Measurements from ENCODE around the gene SLC31A2. TPM values are rescaled to one million over a fixed set of nuclear protein-coding genes. Genes with fewer than 3 reads are reported as not detected.

The SLC31A2 gene
- total RNA-seq, 2 experiments from 2014 or later: 4.8 to 5.4 TPM

GRCh38 chr9:113164536-113165300, 13.9 kb downstream of the SLC31A2 start:
- CTCF ChIA-PET: no interaction called here
- no peak overlapping the region for H3K27ac ChIP-seq (ENCODE audit: low read depth in 1 of 2, low read length in 2 of 2)
- TF ChIP-seq CTCF (IDR thresholded peaks at IDR 0.05): no peak
- Mint-ChIP-seq H3K4me1 (ENCODE audit: low read depth) (no peaks in the 10 kb centered on the region), H3K4me3 (no peak overlapping the region), H3K27ac (no peak overlapping the region), H3K36me3 (ENCODE audit: low read depth) (peaks cover 85% of the 10 kb centered on the region), H3K9me3 (no peaks in the 10 kb centered on the region), H3K27me3 (no peaks in the 10 kb centered on the region)
- POLR2A ChIA-PET: no interaction called here
- H3K4me1 ChIP-seq (ENCODE audit: insufficient read depth, low read length): no peaks in the 10 kb centered on the region
- H3K4me3 ChIP-seq (ENCODE audit: low read length): no peak overlapping the region
- ATAC-seq (ENCODE audit: poor library complexity): no peak
- DNase-seq: no peak
- no peaks in the 10 kb centered on the region for H3K27me3 ChIP-seq (ENCODE audit: control insufficient read depth in 1 of 2, insufficient read depth in 2 of 2, low read length in 2 of 2)
- no peaks in the 10 kb centered on the region for H3K9me3 ChIP-seq (ENCODE audit: control insufficient read depth in 1 of 2, insufficient read depth in 1 of 2, low read length in 2 of 2)
- peaks cover 88% of the 10 kb centered on the region for H3K36me3 ChIP-seq (ENCODE audit: insufficient read depth, low read length)
- intact Hi-C loops (cut with DNase I, micrococcal nuclease): no loop called here

- Mint-ChIP-seq H3K4me3 (no peak overlapping the region), H3K27me3 (no peaks in the 10 kb centered on the region), H3K27ac (no peak overlapping the region), H3K9me3 (no peaks in the 10 kb centered on the region), H3K4me1 (ENCODE audit: low read depth) (no peaks in the 10 kb centered on the region), H3K36me3 (ENCODE audit: low read depth) (peaks cover 93% of the 10 kb centered on the region)
- Histone ChIP-seq H3K27me3 (ENCODE audit: control insufficient read depth in 1 of 2, insufficient read depth in 2 of 2, low read length in 2 of 2) (no peaks in the 10 kb centered on the region), H3K4me3 (ENCODE audit: low read length) (no peak overlapping the region), H3K27ac (ENCODE audit: low read depth in 1 of 2, low read length in 2 of 2) (no peak overlapping the region), H3K36me3 (ENCODE audit: insufficient read depth, low read length) (peaks cover 94% of the 10 kb centered on the region), H3K4me1 (ENCODE audit: insufficient read depth, low read length) (no peaks in the 10 kb centered on the region), H3K9me3 (ENCODE audit: control insufficient read depth in 1 of 2, insufficient read depth in 1 of 2, low read length in 2 of 2) (no peaks in the 10 kb centered on the region)
- no peak for DNase-seq
- no peak for TF ChIP-seq CTCF (IDR thresholded peaks at IDR 0.05)
- ChIA-PET POLR2A (no interaction called here), CTCF (no interaction called here)
- intact Hi-C loops (cut with DNase I, micrococcal nuclease): no loop called here
- ATAC-seq (ENCODE audit: poor library complexity): no peak
Observed at GRCh38 chr9:113166039-113166438, 15.2 kb downstream of the SLC31A2 start.

- ATAC-seq (ENCODE audit: poor library complexity) (no peak), DNase-seq (no peak)
- no peak overlapping the region for H3K27ac ChIP-seq (ENCODE audit: low read depth in 1 of 2, low read length in 2 of 2)
- H3K4me1 ChIP-seq (ENCODE audit: insufficient read depth, low read length): no peaks in the 10 kb centered on the region
- no peak overlapping the region for H3K4me3 ChIP-seq (ENCODE audit: low read length)
- ChIA-PET POLR2A (no interaction called here), CTCF (no interaction called here)
- peaks cover 93% of the 10 kb centered on the region for H3K36me3 ChIP-seq (ENCODE audit: insufficient read depth, low read length)
- H3K27ac Mint-ChIP-seq: no peak overlapping the region
- H3K9me3 Mint-ChIP-seq: no peaks in the 10 kb centered on the region
- TF ChIP-seq CTCF (IDR thresholded peaks at IDR 0.05): no peak
- intact Hi-C loops (cut with DNase I, micrococcal nuclease): no loop called here
- no peaks in the 10 kb centered on the region for H3K27me3 ChIP-seq (ENCODE audit: control insufficient read depth in 1 of 2, insufficient read depth in 2 of 2, low read length in 2 of 2)
- H3K36me3 Mint-ChIP-seq (ENCODE audit: low read depth): peaks cover 95% of the 10 kb centered on the region
- no peak overlapping the region for H3K4me3 Mint-ChIP-seq
- no peaks in the 10 kb centered on the region for H3K4me1 Mint-ChIP-seq (ENCODE audit: low read depth)
- H3K27me3 Mint-ChIP-seq: no peaks in the 10 kb centered on the region
- H3K9me3 ChIP-seq (ENCODE audit: control insufficient read depth in 1 of 2, insufficient read depth in 1 of 2, low read length in 2 of 2): no peaks in the 10 kb centered on the region
Observed at GRCh38 chr9:113168809-113169208, 18.0 kb downstream of the SLC31A2 start.

Data from CD4-positive, alpha-beta T cell (primary cell).